GM21381 (cell line): ENCODE measurements around the gene CLASP1.
"Not testable (repeated sequence)": the region's sequence is repeated elsewhere in the genome, so short reads cannot be mapped to it uniquely, and the experiment has no call there.

Experiments
- ATAC-seq: cut with Tn5 transposase; IDR thresholded peaks from one replicate; pipeline ENCODE4 v1.9.1; 2021; ENCODE audit warnings: mild to moderate bottlenecking, moderate library complexity; ENCODE audit not compliant: unreplicated experiment

The CLASP1 gene

GRCh38 chr2:121387591-121388325 lies 261.5 kb downstream of the CLASP1 start:
- no peak for ATAC-seq

DNA sequence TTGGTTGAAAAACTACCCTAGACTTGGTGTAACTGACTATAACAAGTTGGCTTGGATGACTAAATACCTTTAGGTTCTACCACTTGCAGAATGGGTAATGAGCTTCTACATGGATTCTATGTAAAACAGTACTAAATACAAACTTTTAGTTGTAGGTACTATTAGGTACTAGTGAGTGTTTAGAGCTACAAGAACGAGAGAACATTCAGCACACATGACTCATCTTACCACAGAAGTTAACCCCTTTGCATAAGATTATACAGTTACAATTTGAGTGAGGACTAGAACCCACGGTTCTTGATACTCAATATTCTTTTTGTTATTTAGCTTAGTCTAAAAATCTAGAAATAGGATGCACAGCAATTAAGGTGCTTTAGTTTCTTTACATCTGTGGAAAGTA lies 262.6 kb downstream of the CLASP1 start:
- ATAC-seq, result no peak

- no peak for ATAC-seq
Observed at GRCh38 chr2:121386102-121386501, 263.2 kb downstream of the CLASP1 start.

- ATAC-seq, result no peak
Observed at GRCh38 chr2:121382744-121383143, 266.5 kb downstream of the CLASP1 start.

- no peak for ATAC-seq
Observed at GRCh38 chr2:121377646-121378045, 271.6 kb downstream of the CLASP1 start.

DNA sequence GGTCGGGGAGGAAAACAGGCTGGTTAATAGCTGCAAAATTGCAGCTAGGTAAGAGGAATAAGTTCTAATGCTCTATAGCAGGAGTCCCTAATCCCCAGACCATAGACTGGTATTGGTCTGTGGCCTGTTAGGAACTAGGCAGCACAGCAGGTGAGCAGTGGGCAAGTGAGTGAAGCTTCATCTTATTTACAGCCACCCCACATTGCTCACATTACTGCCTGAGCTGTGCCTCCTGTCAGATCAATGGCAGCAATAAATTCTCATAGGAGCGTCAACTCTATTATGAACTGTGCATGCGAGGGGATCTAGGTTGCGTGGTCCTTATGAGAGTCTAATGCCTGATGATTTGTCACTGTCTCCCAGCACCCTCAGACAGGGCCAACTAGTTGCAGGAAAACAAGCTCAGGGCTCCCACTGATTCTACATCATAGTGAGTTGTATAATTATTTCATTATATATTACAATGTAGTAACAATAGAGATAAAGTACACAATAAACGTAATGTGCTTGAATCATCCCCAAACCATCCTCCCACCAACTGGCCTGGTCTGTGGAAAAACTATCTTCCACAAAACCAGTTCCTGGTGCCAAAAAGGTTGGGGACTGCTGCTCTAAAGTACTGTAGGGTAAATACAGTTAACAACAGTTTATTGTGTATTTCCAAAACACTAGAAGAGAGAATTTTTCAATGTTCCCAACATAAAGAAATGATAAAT lies 272.6 kb downstream of the CLASP1 start:
- no peak for ATAC-seq

- ATAC-seq, result no peak
Observed at GRCh38 chr2:121375621-121376159, 273.6 kb downstream of the CLASP1 start.

GRCh38 chr2:121374412-121375075 lies 274.7 kb downstream of the CLASP1 start:
- not testable (repeated sequence) for ATAC-seq

GRCh38 chr2:121372721-121373353 lies 276.4 kb downstream of the CLASP1 start:
- no peak for ATAC-seq

- ATAC-seq, result no peak
Observed at GRCh38 chr2:121372082-121372481, 277.2 kb downstream of the CLASP1 start.

- no peak for ATAC-seq
Observed at GRCh38 chr2:121368836-121369235, 280.4 kb downstream of the CLASP1 start.

GRCh38 chr2:121368155-121368554 lies 281.1 kb downstream of the CLASP1 start:
- no peak for ATAC-seq

- ATAC-seq, result no peak
Observed at GRCh38 chr2:121367246-121367900, 281.9 kb downstream of the CLASP1 start.

DNA sequence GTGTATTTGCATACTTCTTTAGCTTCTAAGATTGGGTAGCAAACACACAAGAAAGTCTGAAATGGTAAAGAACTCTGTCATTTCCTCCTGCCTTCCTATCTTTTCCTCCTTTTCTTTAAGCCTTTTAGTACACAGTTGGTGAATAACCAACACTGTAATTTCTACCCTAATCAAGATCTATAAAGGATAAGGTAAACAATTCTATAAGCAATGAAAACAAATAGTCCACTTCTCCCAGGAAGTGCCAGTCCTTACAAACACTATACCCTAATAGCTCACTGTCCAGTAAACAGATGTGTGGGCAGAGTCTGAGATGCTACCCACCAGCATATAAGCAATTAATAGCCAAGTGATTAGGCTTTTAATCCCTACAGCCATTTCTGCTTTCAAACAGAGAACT lies 283.2 kb downstream of the CLASP1 start:
- ATAC-seq, result no peak

DNA sequence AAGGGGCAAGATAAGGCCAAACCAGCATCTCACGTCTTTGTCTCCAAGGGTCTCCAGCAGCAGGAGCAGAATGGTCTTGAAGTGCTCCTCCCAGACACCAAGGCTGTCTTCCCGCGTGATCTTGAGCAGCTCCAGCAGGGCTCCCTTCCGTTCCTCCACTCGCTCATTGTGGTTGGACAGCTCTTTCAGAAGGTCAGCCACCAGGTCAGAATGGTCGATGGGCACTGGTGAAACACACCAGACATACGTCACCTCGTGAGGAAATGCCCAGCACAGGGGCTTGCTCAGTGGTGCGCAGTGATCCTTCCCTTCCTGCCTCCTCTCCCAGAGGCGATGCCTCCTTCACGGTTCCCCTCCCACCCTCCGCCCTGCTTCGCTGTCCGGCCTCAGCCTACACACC lies 284.2 kb downstream of the CLASP1 start:
- no peak for ATAC-seq

DNA sequence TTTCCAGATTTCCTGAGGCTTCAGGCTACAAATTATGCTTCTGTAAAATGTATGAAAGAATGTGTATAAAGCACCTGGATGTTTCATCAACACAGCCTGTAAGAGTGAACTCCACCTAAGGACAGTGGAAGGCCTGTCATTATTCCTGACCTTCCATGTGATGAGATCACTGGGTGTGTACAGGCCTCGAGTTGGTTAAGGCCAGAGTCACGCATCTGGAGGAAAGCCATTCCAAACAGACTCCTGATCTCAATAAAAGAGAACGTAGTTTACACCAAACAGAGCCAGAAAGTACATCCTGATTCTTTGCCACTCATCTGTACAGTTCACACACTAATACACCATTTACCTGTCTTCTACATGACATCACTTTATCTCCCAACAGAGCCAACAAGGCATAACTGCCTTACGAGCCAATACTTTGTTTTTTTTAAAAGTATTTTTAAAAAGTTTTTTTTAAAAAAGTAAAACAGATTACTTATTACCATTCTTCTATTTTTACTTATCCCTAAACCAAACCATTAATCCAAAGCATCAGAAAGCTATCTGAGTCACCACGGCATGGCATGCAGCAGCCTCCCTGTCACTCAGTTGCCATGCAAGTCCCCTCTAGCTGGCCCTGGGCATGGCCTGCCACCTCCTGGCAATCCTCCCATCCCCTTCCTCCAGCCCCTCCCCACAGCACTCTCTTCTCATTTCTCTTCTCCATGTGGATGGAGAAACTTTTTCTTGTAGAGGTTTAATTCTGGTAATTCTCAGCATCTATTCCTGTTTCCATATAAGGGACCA lies 285.4 kb downstream of the CLASP1 start:
- ATAC-seq, result no peak

GRCh38 chr2:121362774-121363173 lies 286.5 kb downstream of the CLASP1 start:
- no peak for ATAC-seq

DNA sequence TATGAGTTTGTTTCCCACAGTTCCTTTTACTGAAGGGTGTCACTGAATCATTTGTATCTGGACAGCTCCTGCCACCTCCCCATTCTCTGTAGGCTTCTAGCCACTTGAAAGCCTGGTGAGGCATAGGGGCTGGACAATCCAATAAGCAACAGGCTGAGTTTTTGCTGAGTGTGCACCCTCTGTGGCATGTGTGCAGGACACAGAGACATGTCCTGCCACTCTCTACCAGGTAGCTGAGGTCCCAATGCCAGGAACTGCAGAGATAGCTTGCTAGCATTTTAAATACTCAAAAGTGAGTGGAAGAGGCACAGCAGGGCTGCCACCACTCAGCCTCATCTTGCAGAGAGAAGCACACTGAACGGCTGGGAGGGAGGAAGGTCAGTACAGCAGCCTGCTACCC lies 287.0 kb downstream of the CLASP1 start:
- no peak for ATAC-seq

GRCh38 chr2:121360566-121361300 lies 288.5 kb downstream of the CLASP1 start:
- ATAC-seq, result no peak
